Measurements from ENCODE around the gene LRSAM1.

LRSAM1 gene

DNA sequence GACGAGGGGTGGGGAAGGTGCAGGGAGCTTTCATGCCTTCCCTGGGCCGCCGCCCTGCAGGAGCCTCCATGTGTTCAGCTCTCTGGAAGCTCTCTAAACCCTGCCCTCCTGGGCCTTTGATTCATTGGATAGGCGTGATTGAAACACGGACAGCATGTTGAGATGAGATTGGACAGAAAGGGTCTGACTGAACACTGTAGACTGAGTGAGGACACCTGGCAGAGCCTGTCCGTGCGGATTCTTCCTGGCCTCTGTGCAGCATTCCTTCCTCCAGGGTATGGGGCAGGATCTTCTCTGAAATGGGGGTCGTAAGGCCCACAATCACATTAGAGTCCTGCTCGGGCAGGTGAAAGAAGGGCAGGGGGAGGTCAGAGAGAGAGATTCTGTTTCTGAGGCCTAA, 12.9 kb upstream of the LRSAM1 start:
- H3K4me3 ChIP-seq (replicated peaks in 1 of 2; ENCODE audit: low read depth in 2 of 2, low read length in 2 of 2): no peak overlapping the region
- DNase-seq (ENCODE audit: low read depth in 2 of 2): no peak
- TF ChIP-seq, protein P1, sequence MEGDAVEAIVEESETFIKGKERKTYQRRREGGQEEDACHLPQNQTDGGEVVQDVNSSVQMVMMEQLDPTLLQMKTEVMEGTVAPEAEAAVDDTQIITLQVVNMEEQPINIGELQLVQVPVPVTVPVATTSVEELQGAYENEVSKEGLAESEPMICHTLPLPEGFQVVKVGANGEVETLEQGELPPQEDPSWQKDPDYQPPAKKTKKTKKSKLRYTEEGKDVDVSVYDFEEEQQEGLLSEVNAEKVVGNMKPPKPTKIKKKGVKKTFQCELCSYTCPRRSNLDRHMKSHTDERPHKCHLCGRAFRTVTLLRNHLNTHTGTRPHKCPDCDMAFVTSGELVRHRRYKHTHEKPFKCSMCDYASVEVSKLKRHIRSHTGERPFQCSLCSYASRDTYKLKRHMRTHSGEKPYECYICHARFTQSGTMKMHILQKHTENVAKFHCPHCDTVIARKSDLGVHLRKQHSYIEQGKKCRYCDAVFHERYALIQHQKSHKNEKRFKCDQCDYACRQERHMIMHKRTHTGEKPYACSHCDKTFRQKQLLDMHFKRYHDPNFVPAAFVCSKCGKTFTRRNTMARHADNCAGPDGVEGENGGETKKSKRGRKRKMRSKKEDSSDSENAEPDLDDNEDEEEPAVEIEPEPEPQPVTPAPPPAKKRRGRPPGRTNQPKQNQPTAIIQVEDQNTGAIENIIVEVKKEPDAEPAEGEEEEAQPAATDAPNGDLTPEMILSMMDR (IDR thresholded peaks at IDR 0.05; ENCODE audit: low read depth, low read length): no peak

DNA sequence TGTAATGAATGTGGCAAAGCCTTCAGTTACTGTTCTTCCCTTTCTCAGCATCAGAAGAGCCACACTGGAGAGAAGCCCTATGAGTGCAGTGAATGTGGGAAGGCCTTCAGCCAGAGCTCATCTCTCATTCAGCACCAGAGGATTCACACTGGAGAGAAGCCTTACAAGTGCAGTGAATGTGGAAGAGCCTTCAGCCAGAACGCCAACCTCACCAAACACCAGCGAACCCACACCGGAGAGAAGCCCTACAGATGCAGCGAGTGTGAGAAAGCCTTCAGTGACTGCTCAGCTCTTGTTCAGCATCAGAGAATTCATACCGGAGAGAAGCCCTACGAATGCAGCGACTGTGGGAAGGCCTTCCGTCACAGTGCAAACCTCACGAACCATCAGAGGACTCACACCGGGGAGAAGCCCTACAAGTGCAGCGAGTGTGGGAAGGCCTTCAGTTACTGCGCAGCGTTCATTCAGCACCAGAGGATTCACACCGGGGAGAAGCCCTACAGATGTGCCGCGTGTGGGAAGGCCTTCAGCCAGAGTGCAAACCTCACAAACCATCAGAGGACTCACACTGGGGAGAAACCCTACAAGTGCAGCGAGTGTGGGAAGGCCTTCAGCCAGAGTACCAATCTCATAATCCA, 6.9 kb upstream of the LRSAM1 start:
- peak in 1 of 2 donors; percentile 21 for DNase-seq (ENCODE audit: low read depth in 2 of 2)
- no peak overlapping the region for H3K4me3 ChIP-seq (replicated peaks in 1 of 2; ENCODE audit: low read depth in 2 of 2, low read length in 2 of 2)

DNA sequence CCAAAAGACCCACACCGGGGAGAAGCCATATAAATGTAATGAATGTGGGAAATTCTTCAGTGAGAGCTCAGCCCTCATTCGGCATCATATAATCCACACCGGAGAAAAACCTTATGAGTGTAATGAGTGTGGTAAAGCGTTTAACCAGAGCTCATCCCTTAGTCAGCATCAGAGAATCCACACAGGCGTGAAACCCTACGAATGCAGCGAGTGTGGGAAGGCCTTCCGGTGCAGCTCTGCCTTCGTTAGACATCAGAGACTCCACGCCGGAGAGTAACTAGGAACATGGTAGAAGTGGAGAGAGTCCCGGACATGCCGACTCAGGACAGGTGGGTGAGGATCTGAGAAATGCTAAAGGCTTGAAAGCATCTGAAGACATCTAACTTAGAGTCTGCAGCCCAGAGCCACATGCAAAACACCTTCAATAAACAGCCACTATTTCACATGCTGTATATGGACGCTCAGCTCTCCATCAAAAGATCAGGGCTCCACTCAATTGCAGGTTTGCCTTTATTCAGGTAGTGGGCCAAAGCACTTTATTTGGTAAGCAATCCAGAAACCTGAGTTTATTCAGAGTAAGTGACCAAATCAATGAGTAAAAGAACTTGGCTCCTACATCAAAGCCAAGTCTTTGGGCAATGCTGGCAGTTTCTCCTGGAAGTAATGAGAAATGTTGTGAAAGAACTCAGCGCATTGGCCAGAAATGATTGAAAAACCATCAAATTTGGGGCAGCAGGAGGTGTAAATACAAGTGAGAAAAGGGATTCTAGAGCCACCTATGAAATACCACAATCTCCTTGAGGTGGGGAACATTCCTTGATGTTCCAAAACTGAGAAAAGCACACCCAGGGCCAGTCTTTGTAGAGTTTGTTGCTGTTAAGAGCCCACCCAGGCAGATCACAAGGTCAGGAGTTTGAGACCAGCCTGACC, 6.1 kb upstream of the LRSAM1 start:
- no peak overlapping the region for H3K4me3 ChIP-seq (replicated peaks in 1 of 2; ENCODE audit: low read depth in 2 of 2, low read length in 2 of 2)
- TF ChIP-seq, protein P1 (IDR thresholded peaks at IDR 0.05; ENCODE audit: low read depth, low read length): no peak
- peak; percentile 45 to 52 for DNase-seq (ENCODE audit: low read depth in 2 of 2)

More for the DNA sequence above, 6.9 kb upstream of the LRSAM1 start:
- TF ChIP-seq, protein P1 (IDR thresholded peaks at IDR 0.05; ENCODE audit: low read depth, low read length): no peak

DNA sequence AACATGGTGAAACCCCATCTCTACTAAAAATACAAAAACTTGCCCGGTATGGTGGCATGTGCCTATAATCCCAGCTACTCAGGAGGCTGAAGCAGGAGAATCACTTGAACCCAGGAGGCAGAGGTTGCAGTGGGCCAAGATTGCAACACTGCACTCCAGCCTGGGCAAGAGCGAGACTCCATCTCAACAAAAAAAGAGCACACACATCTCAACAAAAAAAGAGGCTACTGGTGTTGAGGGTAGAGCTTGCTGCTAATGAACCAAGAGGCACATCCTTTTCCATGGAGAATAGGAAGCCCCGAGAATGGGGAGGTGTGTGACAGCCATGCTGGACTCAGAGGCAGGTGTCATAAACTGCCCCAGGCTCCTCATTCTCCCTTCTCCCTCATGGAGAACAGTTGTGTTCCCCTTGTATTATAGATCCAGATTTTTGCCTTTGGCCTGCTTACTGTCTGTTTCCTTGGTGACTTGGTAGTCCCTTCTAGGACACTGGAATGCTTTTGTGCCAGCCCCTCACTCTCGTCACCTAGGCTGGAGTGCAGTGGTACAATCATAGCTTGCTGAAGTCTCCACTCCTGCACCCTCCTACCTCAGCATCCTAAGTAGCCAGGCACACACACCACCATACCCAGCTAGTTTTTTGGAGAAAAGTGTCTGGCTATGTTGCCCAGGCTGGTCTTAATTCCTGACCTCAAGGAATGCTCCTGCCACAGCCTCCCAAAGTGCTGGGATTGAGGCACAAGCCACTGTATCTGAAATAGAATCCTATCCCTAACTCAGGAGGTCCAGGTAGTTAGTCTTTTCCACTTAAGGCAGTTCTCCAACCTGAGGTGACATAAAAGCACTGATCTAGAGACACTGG, 5.2 kb upstream of the LRSAM1 start:
- DNase-seq (ENCODE audit: low read depth in 2 of 2): peak in 1 of 2 donors; percentile 9
- no peak overlapping the region for H3K4me3 ChIP-seq (replicated peaks in 1 of 2; ENCODE audit: low read depth in 2 of 2, low read length in 2 of 2)
- TF ChIP-seq, protein P1 (IDR thresholded peaks at IDR 0.05; ENCODE audit: low read depth, low read length): no peak

DNA sequence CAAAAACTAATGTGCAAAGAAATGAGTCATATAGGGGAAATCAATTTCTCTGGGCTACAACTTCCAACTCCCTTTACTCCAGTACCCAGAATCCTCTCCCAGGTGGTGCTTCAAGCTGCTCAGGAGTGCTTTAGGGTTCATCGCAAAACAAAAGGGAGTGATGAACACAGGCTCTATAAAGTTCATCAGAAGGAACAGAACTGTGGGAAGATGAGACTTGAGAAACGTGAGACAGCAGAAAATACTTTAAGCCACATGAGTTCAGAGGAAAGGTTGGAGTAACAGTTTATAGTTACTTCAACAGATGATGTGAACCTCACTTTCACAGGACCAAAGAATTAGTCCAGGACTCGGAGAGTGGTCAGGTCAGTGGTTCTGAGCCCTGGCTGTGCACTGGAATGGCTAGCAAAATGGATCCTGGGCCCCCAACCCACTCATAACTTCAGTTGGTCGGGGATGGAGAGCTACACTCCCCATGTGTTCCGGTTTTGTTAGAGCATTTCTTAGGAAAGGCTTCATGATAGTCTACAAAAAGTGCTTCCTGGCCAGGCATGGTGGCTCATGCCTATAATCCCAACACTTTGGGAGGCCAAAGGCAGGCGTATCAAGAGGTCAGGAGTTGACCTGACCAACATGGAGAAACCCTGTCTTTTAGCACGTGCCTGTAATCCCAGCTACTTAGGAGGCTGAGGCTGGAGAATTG, 4.4 kb upstream of the LRSAM1 start:
- TF ChIP-seq, protein P1 (IDR thresholded peaks at IDR 0.05; ENCODE audit: low read depth, low read length): no peak
- DNase-seq (ENCODE audit: low read depth in 2 of 2): no peak
- H3K4me3 ChIP-seq (replicated peaks in 1 of 2; ENCODE audit: low read depth in 2 of 2, low read length in 2 of 2): no peak overlapping the region

All from cardiac fibroblast (primary cell).